Activated naive CD8-positive, alpha-beta T cell (primary cell): ENCODE results near the gene EDC3.

ENCODE experiments used
- H3K27ac Mint-ChIP-seq: one replicate; pipeline ENCODE4 v1.8.0; 2021; ENCODE audit warnings: mixed read lengths
- H3K27me3 Mint-ChIP-seq: one replicate; pipeline ENCODE4 v1.8.0; 2021; ENCODE audit warnings: mixed read lengths
- H3K36me3 Mint-ChIP-seq: one replicate; pipeline ENCODE4 v1.8.0; 2021; ENCODE audit warnings: mixed read lengths
- H3K4me1 Mint-ChIP-seq: one replicate; pipeline ENCODE4 v1.8.0; 2021; ENCODE audit warnings: low read depth, mixed read lengths
- H3K4me3 Mint-ChIP-seq: one replicate; pipeline ENCODE4 v1.8.0; 2021; ENCODE audit warnings: mild to moderate bottlenecking, mixed read lengths
- H3K9me3 Mint-ChIP-seq: one replicate; pipeline ENCODE4 v1.8.0; 2021; ENCODE audit warnings: low read depth, mixed read lengths

Gene EDC3

DNA sequence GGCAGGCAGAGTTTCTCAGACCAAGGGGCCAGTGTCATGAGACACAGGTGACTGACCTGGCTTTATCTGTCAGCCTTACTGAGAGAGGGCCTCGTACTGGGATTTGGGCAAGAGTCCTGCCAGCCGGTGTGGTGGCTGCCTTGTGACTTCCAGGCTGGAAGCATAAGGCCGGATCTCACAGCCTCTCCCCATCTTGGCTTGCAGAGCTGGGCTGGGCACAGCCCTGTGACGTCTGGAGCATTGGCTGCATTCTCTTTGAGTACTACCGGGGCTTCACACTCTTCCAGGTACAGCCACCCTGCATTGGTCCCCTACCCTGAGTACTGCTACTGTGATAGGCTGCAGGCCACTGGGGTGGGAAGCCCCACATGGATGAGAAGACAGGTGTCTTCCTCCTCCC lies 68.1 kb downstream of the EDC3 start:
- Mint-ChIP-seq H3K27ac (peak overlapping the region; percentile 82), H3K9me3 (no peaks in the 10 kb centered on the region), H3K4me1 (peaks cover 41% of the 10 kb centered on the region), H3K4me3 (peak overlapping the region; percentile 13), H3K36me3 (peaks cover 5% of the 10 kb centered on the region), H3K27me3 (no peaks in the 10 kb centered on the region)

DNA sequence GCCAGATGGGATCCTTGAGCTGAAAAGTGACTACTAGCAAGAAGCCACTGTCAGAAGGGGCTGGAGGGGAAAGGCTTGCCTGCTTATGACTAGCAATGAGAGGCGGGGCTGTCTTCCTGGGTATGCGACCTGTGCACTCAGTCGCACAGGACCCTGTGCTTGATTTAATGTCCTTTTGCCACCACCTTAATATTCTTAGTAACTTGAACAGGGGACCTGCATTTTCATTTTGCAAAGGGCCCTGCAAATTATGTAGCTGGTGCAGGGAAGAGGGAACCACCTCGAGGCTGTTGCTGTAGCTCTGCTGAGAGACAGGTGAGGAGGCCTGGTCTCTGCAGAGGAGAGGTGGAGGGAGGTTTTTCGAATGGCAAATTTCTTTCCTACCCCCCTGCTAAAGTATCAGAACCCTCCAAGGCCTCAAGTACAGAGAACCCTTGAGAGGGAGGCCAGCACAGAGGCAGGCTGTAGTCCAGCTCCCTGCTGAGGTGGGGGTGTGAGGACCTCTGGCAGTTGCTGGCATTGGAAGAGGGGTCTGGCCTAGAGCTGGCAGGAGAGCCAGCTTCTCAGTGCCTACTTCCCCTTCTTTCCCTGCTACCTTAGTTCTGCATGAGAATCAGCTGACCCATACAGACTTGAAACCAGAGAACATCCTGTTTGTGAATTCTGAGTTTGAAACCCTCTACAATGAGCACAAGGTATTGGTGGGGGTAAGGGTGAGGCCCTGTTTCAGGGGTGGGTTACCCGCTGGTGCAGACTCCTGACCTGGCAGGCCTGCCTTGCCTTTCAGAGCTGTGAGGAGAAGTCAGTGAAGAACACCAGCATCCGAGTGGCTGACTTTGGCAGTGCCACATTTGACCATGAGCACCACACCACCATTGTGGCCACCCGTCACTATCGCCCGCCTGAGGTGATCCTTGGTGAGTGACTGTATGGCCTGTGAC lies 68.8 kb downstream of the EDC3 start:
- Mint-ChIP-seq H3K4me3 (peak overlapping the region; percentile 47), H3K9me3 (no peaks in the 10 kb centered on the region), H3K27ac (peak overlapping the region; percentile 88), H3K4me1 (peaks cover 39% of the 10 kb centered on the region), H3K36me3 (peaks cover 5% of the 10 kb centered on the region), H3K27me3 (no peaks in the 10 kb centered on the region)

DNA sequence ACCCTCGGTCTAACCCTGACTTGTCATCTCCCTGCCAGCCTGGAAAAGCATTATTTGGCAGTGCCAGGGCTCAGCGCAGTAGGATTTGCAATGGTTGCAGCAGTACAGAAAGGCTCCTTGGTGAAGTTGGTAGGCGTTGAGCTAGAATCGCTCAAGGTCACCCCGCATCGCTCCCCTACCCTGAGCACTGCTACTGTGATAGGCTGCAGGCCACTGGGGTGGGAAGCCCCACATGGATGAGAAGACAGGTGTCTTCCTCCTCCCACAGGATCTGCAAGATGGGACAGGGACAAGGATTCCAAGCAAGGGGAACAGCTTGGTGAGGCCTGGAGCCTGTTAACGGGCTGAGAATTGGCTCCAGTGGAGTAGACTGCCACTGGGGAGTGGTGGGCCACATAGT lies 69.5 kb downstream of the EDC3 start:
- no peaks in the 10 kb centered on the region for H3K9me3 Mint-ChIP-seq
- no peak overlapping the region for H3K4me3 Mint-ChIP-seq
- H3K4me1 Mint-ChIP-seq = peaks cover 41% of the 10 kb centered on the region
- H3K36me3 Mint-ChIP-seq = peaks cover 5% of the 10 kb centered on the region
- no peaks in the 10 kb centered on the region for H3K27me3 Mint-ChIP-seq
- H3K27ac Mint-ChIP-seq = peak overlapping the region; percentile 88

DNA sequence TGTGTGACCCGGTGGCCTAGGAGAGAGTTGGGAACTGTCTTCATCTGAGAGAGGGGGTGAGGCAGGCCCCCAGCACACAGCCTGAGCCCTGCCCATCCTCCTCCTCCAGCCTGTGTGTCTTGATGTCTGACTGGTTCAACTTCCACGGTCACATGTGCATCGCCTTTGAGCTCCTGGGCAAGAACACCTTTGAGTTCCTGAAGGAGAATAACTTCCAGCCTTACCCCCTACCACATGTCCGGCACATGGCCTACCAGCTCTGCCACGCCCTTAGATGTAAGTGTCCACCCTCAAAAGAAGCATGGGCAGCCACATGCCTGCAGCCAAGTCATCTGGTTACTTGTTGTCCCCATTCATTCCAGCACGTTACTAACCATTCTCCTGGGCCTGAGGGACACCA lies 70.1 kb downstream of the EDC3 start:
- H3K27ac Mint-ChIP-seq = peak overlapping the region; percentile 88
- no peaks in the 10 kb centered on the region for H3K9me3 Mint-ChIP-seq
- no peak overlapping the region for H3K4me3 Mint-ChIP-seq
- peaks cover 48% of the 10 kb centered on the region for H3K4me1 Mint-ChIP-seq
- peaks cover 5% of the 10 kb centered on the region for H3K36me3 Mint-ChIP-seq
- no peaks in the 10 kb centered on the region for H3K27me3 Mint-ChIP-seq

DNA sequence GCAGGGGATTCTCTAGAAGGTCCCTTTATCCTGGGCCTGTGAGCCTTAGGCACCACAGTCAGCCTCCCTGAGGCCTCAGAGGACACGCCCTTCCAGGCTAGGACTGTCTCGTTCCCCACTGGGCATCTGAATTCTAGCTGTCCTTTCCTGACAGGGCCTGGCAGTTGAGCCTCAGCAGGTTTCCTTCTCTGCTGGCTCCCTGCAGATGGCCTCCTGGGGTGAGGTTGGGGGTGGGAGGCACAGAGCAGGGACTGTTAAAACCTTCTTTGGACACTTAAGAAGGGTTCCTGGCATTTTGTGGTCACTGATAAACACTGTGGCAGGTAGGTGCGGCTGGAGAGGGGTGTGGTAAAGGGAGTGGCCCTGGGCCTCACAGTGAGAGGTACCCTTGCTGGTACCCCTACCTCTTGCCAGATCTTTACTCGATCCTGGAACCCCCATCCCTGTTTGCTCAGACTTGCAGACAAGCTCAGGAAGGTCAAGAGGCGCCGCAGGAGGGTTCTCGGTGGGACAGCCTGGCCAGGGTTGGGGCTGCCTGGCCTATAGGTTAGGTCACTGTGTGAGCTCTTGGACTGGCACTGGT lies 71.7 kb downstream of the EDC3 start:
- H3K4me3 Mint-ChIP-seq = no peak overlapping the region
- no peaks in the 10 kb centered on the region for H3K9me3 Mint-ChIP-seq
- H3K4me1 Mint-ChIP-seq = peaks cover 58% of the 10 kb centered on the region
- H3K27ac Mint-ChIP-seq = peak overlapping the region; percentile 58
- peaks cover 5% of the 10 kb centered on the region for H3K36me3 Mint-ChIP-seq
- H3K27me3 Mint-ChIP-seq = no peaks in the 10 kb centered on the region

DNA sequence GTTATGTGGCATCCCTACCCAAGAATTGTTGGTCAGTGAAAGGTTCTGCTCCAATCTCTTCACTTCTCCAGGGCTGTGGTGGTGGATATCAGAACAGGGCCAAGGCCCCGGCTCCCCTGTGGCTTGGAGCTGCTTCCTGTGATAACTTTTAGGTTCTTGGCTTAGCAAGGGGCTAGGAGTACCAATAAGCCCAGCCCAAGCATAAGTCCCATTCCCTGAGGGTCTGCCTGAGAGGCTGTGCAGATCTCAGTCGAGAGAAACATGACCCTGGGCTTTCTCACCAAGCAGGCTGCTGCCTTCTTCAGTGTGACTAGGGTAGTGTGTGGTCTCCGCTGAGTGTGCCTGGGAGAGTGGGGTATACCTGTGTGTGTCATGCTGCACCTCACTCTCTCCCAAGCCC lies 73.1 kb downstream of the EDC3 start:
- Mint-ChIP-seq H3K4me3 (no peak overlapping the region), H3K36me3 (peaks cover 3% of the 10 kb centered on the region), H3K27ac (peak overlapping the region; percentile 73), H3K4me1 (peaks cover 63% of the 10 kb centered on the region), H3K27me3 (no peaks in the 10 kb centered on the region), H3K9me3 (no peaks in the 10 kb centered on the region)

DNA sequence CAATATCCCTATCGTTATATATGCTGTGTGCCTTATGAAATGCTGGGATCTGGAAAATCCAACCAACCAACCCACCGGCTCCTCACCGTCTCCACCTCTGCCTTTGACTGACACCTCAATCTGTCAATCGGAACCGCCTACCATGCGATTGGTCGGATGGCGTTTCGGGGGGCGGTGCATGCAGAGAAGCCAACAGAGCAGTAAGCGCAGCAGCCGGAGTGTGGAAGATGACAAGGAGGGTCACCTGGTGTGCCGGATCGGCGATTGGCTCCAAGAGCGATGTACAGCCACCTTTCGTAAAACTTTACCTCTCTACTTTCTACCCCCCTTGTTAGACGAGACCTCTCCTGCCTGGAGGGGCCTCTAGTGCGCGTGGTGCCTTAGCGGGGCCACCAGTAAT lies 73.9 kb downstream of the EDC3 start:
- Mint-ChIP-seq H3K9me3 (no peaks in the 10 kb centered on the region), H3K36me3 (peaks cover 3% of the 10 kb centered on the region), H3K4me3 (no peak overlapping the region), H3K4me1 (peaks cover 64% of the 10 kb centered on the region), H3K27me3 (no peaks in the 10 kb centered on the region), H3K27ac (peak overlapping the region; percentile 58)

DNA sequence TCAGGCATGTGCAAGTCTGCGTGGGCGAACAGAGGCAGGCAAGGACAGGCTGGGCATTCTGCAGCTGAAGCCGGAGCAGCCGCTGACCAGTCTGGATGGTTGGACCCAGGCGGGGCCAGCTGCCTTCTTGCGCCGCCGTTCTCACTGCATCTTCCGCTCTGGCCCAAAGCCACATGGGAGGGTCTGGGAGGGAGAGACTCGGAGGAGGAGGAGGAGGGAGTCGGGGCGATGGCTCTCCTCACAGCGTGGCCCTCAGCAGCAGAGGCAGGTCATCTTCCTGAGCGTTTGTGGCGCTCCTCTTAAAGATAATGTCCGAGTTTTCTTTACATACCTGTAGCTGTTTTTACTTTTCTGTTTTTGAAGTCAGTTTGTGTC lies 74.3 kb downstream of the EDC3 start:
- peaks cover 65% of the 10 kb centered on the region for H3K4me1 Mint-ChIP-seq
- peaks cover 3% of the 10 kb centered on the region for H3K36me3 Mint-ChIP-seq
- no peaks in the 10 kb centered on the region for H3K9me3 Mint-ChIP-seq
- peak overlapping the region; percentile 78 for H3K27ac Mint-ChIP-seq
- H3K4me3 Mint-ChIP-seq = no peak overlapping the region
- H3K27me3 Mint-ChIP-seq = no peaks in the 10 kb centered on the region

DNA sequence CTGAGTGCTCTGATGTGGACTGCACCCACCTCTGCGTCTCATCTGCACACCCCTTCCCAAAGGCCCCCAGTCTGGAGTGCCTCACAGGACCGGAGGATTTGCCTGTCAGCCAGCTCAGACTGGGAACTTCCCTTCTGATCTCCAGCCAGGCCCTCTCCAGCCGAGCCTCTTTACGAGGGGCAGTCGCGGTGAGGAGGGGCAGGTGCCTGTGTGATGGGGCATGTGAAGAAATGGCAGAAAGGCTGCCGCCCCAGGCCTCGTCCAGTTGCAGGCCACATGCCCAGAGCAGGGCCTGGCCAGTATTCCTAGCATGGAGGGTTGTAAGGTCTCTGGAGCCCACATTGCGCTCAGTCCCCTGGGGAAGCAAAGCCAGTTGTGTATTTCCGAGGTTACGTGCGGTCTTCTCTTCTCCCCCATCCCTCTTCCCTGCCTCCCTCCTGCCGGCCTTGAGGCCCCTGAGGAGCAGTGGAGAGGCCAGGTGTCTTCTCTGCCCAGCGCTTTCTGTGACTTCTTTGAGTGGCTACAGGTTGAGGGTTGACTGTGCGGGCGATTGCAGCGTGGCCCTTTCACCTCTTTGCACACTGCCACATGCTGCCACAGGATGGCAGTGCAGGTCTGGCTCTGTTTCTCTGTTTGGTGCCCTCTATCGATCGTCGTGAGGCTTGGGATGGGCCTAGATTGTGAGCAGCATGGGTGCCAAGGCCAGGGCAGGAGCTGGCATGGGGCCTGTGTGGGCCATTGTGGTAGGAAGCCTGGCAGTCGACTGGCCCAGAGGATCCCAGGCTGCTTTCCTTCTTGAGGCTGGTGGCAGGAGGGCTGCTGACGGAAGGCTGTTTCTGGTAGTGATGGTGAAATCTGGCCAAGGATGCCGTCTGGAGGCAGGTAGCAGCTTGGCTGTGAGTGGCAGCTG lies 74.9 kb downstream of the EDC3 start:
- peak overlapping the region; percentile 78 for H3K27ac Mint-ChIP-seq
- peak overlapping the region; percentile 50 for H3K4me3 Mint-ChIP-seq
- H3K4me1 Mint-ChIP-seq = peaks cover 59% of the 10 kb centered on the region
- peaks cover 3% of the 10 kb centered on the region for H3K36me3 Mint-ChIP-seq
- H3K9me3 Mint-ChIP-seq = no peaks in the 10 kb centered on the region
- H3K27me3 Mint-ChIP-seq = no peaks in the 10 kb centered on the region

DNA sequence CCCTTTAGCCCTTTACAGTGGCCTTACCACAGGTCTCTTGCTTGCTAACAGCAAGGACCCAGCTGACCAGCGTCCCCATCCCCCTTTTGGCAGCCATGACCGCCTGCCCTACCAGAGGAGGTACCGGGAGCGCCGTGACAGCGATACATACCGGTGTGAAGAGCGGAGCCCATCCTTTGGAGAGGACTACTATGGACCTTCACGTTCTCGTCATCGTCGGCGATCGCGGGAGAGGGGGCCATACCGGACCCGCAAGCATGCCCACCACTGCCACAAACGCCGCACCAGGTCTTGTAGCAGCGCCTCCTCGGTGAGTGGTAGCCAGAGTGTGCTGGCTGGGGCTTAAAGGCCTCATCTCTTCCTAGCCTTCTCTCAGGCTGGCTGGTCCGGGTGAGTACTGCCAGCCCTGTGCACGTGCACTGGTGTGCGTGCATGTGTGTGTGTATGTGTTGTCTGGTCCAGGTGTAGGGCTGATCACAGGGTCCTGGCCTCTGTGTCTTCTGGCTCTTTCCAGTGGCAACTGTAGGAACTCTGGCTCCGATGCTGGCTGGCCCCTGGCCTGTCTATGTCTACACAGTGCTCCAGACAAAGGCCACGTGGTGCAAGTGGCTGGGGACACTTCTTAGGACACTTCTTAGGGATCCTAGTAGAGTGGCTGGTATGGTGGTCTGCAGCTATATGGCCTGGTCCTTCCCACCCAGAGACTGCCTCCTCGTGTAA lies 75.7 kb downstream of the EDC3 start:
- H3K4me3 Mint-ChIP-seq = no peak overlapping the region
- H3K9me3 Mint-ChIP-seq = no peaks in the 10 kb centered on the region
- no peaks in the 10 kb centered on the region for H3K27me3 Mint-ChIP-seq
- peaks cover 52% of the 10 kb centered on the region for H3K4me1 Mint-ChIP-seq
- H3K36me3 Mint-ChIP-seq = no peaks in the 10 kb centered on the region
- H3K27ac Mint-ChIP-seq = peak overlapping the region; percentile 80

DNA sequence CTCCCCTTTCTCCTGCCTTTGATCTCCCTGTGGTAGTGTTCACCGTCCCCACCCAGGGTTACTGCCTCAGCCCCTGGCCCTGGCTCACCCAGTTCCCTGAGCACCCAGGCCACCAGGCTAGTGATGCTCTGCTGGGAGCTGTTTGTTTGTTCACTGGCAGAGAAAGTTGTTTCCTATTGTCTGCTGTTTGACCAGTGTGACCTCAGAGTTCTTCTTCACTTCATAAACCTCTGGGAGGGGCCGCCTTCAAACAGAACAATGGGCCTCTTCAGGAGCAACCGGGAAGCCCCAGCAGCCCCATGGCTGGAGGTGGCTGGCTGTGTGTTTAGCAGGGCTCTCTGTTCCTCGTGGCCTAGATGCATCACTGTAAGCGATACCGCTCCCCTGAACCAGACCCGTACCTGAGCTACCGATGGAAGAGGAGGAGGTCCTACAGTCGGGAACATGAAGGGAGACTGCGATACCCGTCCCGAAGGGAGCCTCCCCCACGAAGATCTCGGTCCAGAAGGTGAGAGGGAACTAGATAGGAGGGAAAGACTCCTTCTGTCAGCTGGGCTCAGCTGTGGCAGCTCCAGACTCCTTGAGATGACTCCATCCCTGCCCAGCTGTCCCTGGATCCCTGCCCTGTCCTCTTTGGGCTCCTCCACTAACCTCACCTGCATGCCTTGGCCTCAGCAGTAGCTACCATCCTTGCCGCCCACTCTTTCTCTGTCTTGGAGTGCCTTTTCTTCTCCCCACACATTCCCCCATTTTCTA lies 76.8 kb downstream of the EDC3 start:
- H3K4me3 Mint-ChIP-seq = no peak overlapping the region
- no peaks in the 10 kb centered on the region for H3K27me3 Mint-ChIP-seq
- H3K4me1 Mint-ChIP-seq = peaks cover 45% of the 10 kb centered on the region
- H3K27ac Mint-ChIP-seq = peak overlapping the region; percentile 80
- H3K9me3 Mint-ChIP-seq = no peaks in the 10 kb centered on the region
- no peaks in the 10 kb centered on the region for H3K36me3 Mint-ChIP-seq

DNA sequence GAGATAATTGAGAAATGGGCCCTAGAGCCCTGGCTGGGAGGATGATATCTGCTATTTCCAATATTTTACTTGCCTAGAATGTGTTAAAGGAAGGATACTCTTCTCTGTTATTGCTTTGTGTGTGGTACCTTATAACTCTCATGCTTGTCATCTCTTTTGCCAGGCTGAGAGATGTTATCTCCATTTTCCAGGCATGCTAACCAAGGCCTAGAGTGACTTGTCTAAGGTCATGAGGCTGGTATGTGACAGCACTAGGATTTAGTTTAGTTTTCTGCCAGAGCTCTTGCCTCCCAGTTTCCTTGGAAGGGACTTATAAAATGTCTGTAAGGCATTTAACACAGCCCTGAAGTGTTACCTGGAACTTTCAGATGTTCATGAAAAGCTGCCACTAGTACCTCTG lies 78.8 kb downstream of the EDC3 start:
- Mint-ChIP-seq H3K27ac (peak overlapping the region; percentile 89), H3K27me3 (no peaks in the 10 kb centered on the region), H3K36me3 (no peaks in the 10 kb centered on the region), H3K4me3 (peak overlapping the region; percentile 91), H3K9me3 (no peaks in the 10 kb centered on the region), H3K4me1 (peaks cover 45% of the 10 kb centered on the region)

DNA sequence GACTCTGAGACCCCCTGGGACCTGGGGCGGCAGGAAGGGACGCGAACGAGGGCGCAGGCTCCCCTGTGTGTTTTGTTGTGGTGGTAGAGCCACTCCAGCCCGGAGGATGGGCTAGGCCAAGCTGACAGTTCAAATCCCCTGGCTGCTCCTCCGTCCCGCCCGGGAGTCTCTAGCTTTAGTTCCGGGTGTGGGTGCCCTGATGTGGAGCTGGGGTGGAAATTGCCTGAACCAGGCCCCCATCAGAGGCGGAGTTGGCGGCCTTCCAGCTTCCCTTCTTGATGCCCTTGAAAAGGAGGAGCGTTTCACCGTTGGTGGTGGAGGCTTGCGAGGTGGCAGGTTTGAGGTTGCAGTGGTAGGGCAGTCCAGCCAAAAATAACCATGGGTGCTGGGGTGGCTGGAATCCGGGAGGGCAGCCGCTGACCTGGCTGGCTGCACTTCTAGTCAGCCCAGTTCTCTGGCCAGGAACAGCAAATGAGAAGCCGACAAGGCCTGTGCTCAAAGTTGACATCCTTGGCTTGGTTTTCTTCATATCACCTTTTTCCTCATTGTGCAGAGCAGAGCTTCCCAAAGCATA lies 79.4 kb downstream of the EDC3 start:
- no peaks in the 10 kb centered on the region for H3K9me3 Mint-ChIP-seq
- H3K27ac Mint-ChIP-seq = peak overlapping the region; percentile 89
- no peaks in the 10 kb centered on the region for H3K36me3 Mint-ChIP-seq
- H3K4me1 Mint-ChIP-seq = peaks cover 42% of the 10 kb centered on the region
- H3K4me3 Mint-ChIP-seq = peak overlapping the region; percentile 91
- no peaks in the 10 kb centered on the region for H3K27me3 Mint-ChIP-seq
